K562 (cell line): ENCODE data around the gene RABGAP1L. TPM values are rescaled to one million over a fixed set of nuclear protein-coding genes. Genes with fewer than 3 reads are reported as not detected.

ENCODE experiments used
- ATAC-seq: fragments of 200-7000 bp; cut with Tn5 transposase; 3 replicates; pipeline ENCODE4 v1.9.1; 2020; ENCODE audit warnings: moderate library complexity
- BruUV-seq: library from RNA; stranded (reverse); fragments of 400-500 nt; replicated peaks from 2 replicates; lab custom pipeline; 2021; lab: Mats Ljungman, UMichigan
- CTCF ChIA-PET: fragments of 300-600 bp; formaldehyde crosslinking; extraction: SDS; loops from one replicate; lab custom pipeline; 2021; ENCODE audit warnings: low intra/inter-chr PET ratio; lab: Yijun Ruan, JAX
- POLR2A ChIA-PET: fragments of 300-600, 350-650 bp; sonication (Branson Sonifier 250); formaldehyde crosslinking; extraction: SDS; loops from one replicate; lab custom pipeline; 2021; ENCODE audit warnings: antibody characterized with exemption, inconsistent platforms; lab: Yijun Ruan, JAX
- DNase-seq, 4 experiments: peaks; one replicate each; pipeline versions ENCODE4 v3.0.0 to v3.0.0-alpha.2; 2011 to 2018; ENCODE audit warnings: low spot score in 3 of 4, mixed read lengths in 3 of 4; ENCODE audit errors: extremely low read depth in 1 of 4
- FAIRE-seq: peaks from 2 replicates; lab custom pipeline; 2011; peaks lifted over from hg19 to GRCh38; lab: Jason Lieb, UNC
- H2AFZ ChIP-seq: 2 replicates; pipeline ENCODE4 v1.6.0; 2011; ENCODE audit warnings: low read depth, low read length, control low read depth, inconsistent platforms
- H3K27ac ChIP-seq: fragments of 200-600 bp; 3 replicates; pipeline ENCODE4 v1.8.0; 2011; ENCODE audit warnings: low read depth, mild to moderate bottlenecking, control low read depth, inconsistent platforms, low read length, moderate library complexity, mixed read lengths; ENCODE audit errors: extremely low read depth
- H3K27me3 ChIP-seq, 2 experiments: fragments of 300-600 bp in 1 of 2; 2 replicates in 1 of 2; 3 replicates in 1 of 2; pipeline versions ENCODE4 v1.6.0 to v1.8.0; 2011; ENCODE audit warnings: inconsistent platforms in 2 of 2, low read length in 2 of 2, mild to moderate bottlenecking in 1 of 2, mixed read lengths in 1 of 2, moderate library complexity in 1 of 2; ENCODE audit not compliant: control insufficient read depth in 2 of 2, insufficient read depth in 2 of 2
- H3K36me3 ChIP-seq: fragments of 300-600 bp; 3 replicates; pipeline ENCODE4 v1.8.0; 2011; ENCODE audit warnings: mild to moderate bottlenecking, low read length, inconsistent platforms; ENCODE audit not compliant: control insufficient read depth, insufficient read depth
- H3K4me1 ChIP-seq, 2 experiments: fragments of 200-600 bp in 1 of 2; replicated peaks in 1 of 2; 2 replicates in 1 of 2; 3 replicates in 1 of 2; pipeline versions ENCODE4 v1.5.1 to v1.8.0; 2011; ENCODE audit warnings: inconsistent platforms in 2 of 2, low read length in 2 of 2, mild to moderate bottlenecking in 1 of 2, mixed read lengths in 1 of 2, moderate library complexity in 1 of 2; ENCODE audit not compliant: control insufficient read depth in 2 of 2, insufficient read depth in 2 of 2
- H3K4me2 ChIP-seq: 2 replicates; pipeline ENCODE4 v1.6.1; 2011; ENCODE audit warnings: low read length, control low read depth, inconsistent platforms, mixed read lengths; ENCODE audit not compliant: insufficient read depth
- H3K4me3 ChIP-seq: fragments of 200-600 bp; sonication (generic), shearing (Covaris generic); 2 replicates; pipeline ENCODE4 v1.5.1; 2016; ENCODE audit warnings: control low read depth, inconsistent platforms
- H3K79me2 ChIP-seq: fragments of 200-600 bp; 3 replicates; pipeline ENCODE4 v1.8.0; 2011; ENCODE audit warnings: low read length, inconsistent platforms; ENCODE audit not compliant: control insufficient read depth, insufficient read depth
- H3K9ac ChIP-seq, 2 experiments: 2 replicates each; pipeline versions ENCODE4 v1.6.0 to v1.6.1; 2011; ENCODE audit warnings: low read depth in 2 of 2, low read length in 2 of 2, control low read depth in 1 of 2, inconsistent platforms in 1 of 2, mild to moderate bottlenecking in 1 of 2, mixed read lengths in 1 of 2; ENCODE audit not compliant: insufficient read depth in 1 of 2
- H3K9me1 ChIP-seq: one replicate; pipeline ENCODE4 v1.6.0; 2011; ENCODE audit warnings: inconsistent platforms, mild to moderate bottlenecking, low read length, moderate library complexity; ENCODE audit not compliant: control insufficient read depth, insufficient read depth
- H3K9me3 ChIP-seq: replicated peaks from 2 replicates; pipeline ENCODE4 v1.5.1; 2011; ENCODE audit warnings: low read depth, low read length, inconsistent platforms; ENCODE audit not compliant: control insufficient read depth, insufficient read depth
- H4K20me1 ChIP-seq: replicated peaks from 2 replicates; pipeline ENCODE4 v1.6.1; 2011; ENCODE audit warnings: low read length, inconsistent platforms, mixed read lengths; ENCODE audit not compliant: control insufficient read depth, insufficient read depth
- CUX1 ChIP-seq: fragments of 200-800 bp; sonication (Bioruptor generic); IDR thresholded peaks from 2 replicates; pipeline ENCODE4 v1.6.1; 2016; ENCODE audit warnings: missing genetic modification characterization, missing compliant biosample characterization
- MCM5 ChIP-seq: fragments of 450-650 bp; IDR thresholded peaks from 2 replicates; pipeline ENCODE4 v1.6.1; 2016; ENCODE audit warnings: low read depth
- NFRKB ChIP-seq: fragments of 450-650 bp; IDR thresholded peaks from 2 replicates; pipeline ENCODE4 v1.6.1; 2016; ENCODE audit warnings: low read depth
- PKNOX1 ChIP-seq: fragments of 450-650 bp; IDR thresholded peaks from 2 replicates; pipeline ENCODE4 v1.6.1; 2016
- POLR2AphosphoS2 ChIP-seq: IDR thresholded peaks from 2 replicates; pipeline ENCODE4 v1.6.1; 2012; ENCODE audit warnings: low read length, improper control_type of control experiment
- POU5F1 ChIP-seq: fragments of 150-350 bp; IDR thresholded peaks from 2 replicates; pipeline ENCODE4 v1.6.1; 2014; ENCODE audit warnings: borderline replicate concordance, low read length, low read depth, mild to moderate bottlenecking; ENCODE audit not compliant: partially characterized antibody
- ZBTB43 ChIP-seq: sonication (generic); formaldehyde crosslinking; IDR thresholded peaks from 2 replicates; pipeline ENCODE4 v1.8.0; 2023; ENCODE audit warnings: mild to moderate bottlenecking, missing genetic modification reagents
- ZKSCAN3 ChIP-seq: fragments of 250-450 bp; sonication (Bioruptor Pico); IDR thresholded peaks from 2 replicates; pipeline ENCODE4 v1.4.0; 2020
- ZNF121 ChIP-seq: sonication (generic); formaldehyde crosslinking; conservative IDR thresholded peaks from 2 replicates; pipeline ENCODE4 v1.8.0; 2022; ENCODE audit warnings: missing genetic modification reagents
- WGBS: fragments of 100-300 bp; shearing (Covaris generic); methylation state at CpG from one replicate; pipeline ENCODE4 v1.1.6; 2016; ENCODE audit warnings: low coverage, mixed read lengths; ENCODE audit not compliant: insufficient coverage; ENCODE audit errors: missing lambda C conversion rate; 5-methylcytosine and 5-hydroxymethylcytosine counted together
- in situ Hi-C: fragments of 300-500 bp; cut with MboI; formaldehyde crosslinking; loops from 4 replicates; pipeline ENCODE4 v1.15.0; 2018; ENCODE audit warnings: inconsistent platforms, mixed read lengths
- intact Hi-C: fragments of 100-400 bp; cut with micrococcal nuclease; formaldehyde crosslinking; loops from 2 replicates; pipeline ENCODE4 v1.14.2; 2022
- polyA plus RNA-seq, 8 experiments: library from polyadenylated mRNA; depleted of rRNA in 4 of 8; stranded (reverse) in 5 of 8; unstranded in 3 of 8; fragments of >200 nt; fragmentation: Nextera tagmentation in 2 of 8; fragmentation: Illumina TruSeq in 1 of 8; extraction: Ambion mirVana in 2 of 8; extraction: Trizol in 1 of 8; gene quantifications; 2 replicates each; pipeline versions ENCODE4 v1.2.1 to v1.2.3, GENCODE V29; 2011 to 2014; ENCODE audit warnings: inconsistent platforms in 1 of 8, missing spikeins in 1 of 8
- total RNA-seq, 7 experiments: library from RNA; depleted of rRNA in 6 of 7; stranded (reverse); fragments of >200 nt in 6 of 7; fragmentation: Illumina TruSeq in 2 of 7; extraction: Trizol in 2 of 7; gene quantifications; 2 replicates each; pipeline versions ENCODE4 v1.2.1 to v1.2.3, GENCODE V29; 2011 to 2021; ENCODE audit warnings: low replicate concordance in 1 of 7
- TF ChIP-seq, protein P1 (sequence below), 2 experiments: fragments of 250-450 bp in 1 of 2; fragments of 450-650 bp in 1 of 2; sonication (Bioruptor Pico) in 1 of 2; IDR thresholded peaks; 2 replicates each; pipeline versions ENCODE4 v1.6.1 to v1.8.0; 2016 to 2021; ENCODE audit warnings: mild to moderate bottlenecking in 2 of 2, moderate library complexity in 2 of 2, missing compliant biosample characterization in 1 of 2, missing genetic modification characterization in 1 of 2

The RABGAP1L gene
- total and polyA plus RNA-seq, 9 of the 15 experiments (the other 6 are each of a cell fraction or from before 2014, with no cell fraction given): 16.5 to 44.9 (median 26.7) TPM

DNA sequence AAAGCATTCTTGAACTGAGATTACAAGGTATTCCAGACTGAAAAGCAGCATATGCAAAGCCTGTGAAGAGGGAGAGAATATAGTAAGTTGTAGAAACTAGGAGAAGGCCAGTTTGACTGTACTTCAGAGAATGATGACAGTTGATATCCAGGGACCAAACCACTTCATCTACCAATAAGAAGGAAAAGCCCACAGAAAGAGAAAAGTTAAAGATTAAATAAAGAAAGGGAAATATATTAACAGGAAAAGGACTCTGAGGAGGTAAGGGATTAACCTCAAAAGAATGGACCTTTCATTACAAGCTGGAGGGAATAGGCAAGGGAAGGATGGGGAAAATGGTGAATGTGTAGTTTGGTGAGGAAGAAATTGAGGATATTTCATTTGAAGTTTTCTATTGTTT lies 660.3 kb downstream of the RABGAP1L start (continued):
- TF ChIP-seq ZBTB43 (CRISPR knock-in tag): no peak
- TF ChIP-seq PKNOX1: no peak
- TF ChIP-seq MCM5: no peak
- TF ChIP-seq, protein P1, sequence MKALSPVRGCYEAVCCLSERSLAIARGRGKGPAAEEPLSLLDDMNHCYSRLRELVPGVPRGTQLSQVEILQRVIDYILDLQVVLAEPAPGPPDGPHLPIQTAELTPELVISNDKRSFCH (CRISPR knock-in tag; IDR thresholded peaks at IDR 0.05): no peak
- TF ChIP-seq, protein P1 (tag; IDR thresholded peaks at IDR 0.05): no peak
- no peak for TF ChIP-seq ZKSCAN3 (CRISPR knock-in tag)
- TF ChIP-seq ZNF121: no peak

DNA sequence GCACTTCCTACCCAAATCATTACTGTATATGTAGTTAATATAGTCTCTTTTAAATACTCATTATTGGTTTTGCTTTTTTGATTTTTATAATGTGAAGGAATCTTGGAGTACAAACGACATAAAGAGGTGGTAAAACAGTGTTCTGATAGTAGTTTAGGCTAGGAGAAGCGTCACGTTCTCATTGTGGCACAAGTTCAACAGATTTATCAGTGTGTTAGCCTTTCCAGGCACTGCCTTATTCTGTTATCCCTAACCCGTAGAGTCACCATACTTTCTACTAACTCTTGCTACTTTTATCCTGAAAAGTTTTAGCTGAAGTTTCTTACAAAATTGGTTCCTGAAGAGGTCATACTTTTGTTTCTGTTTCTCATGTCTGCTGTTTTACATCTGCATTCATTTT lies 665.8 kb downstream of the RABGAP1L start:
- FAIRE-seq: no peak
- Histone ChIP-seq H3K27me3 (no peaks in the 10 kb centered on the region), H3K4me3 (no peak overlapping the region), H3K4me2 (no peak overlapping the region), H3K9me1 (no peaks in the 10 kb centered on the region), H2AFZ (no peak overlapping the region), H3K9me3 (no peaks in the 10 kb centered on the region), H3K27ac (no peak overlapping the region), H3K4me1 (no peaks in the 10 kb centered on the region), H4K20me1 (no peaks in the 10 kb centered on the region), H3K79me2 (no peaks in the 10 kb centered on the region), H3K9ac (no peak overlapping the region), H3K36me3 (no peaks in the 10 kb centered on the region)
- 7% methylated on average over 4 of the region's 4 CpGs for WGBS
- in situ Hi-C loops: no loop called here
- no TSS peak for BruUV-seq
- no peak for DNase-seq
- no peak for ATAC-seq
- ChIA-PET CTCF (no interaction called here), POLR2A (interaction anchor here (1.3 to 1.7 kb wide), 2 partner anchors 13 to 14 kb away, joined by 3 to 5 read pairs; no protein-coding TSS in a partner anchor)
- intact Hi-C loops: no loop called here
- no peak for TF ChIP-seq NFRKB
- TF ChIP-seq CUX1 (CRISPR knock-in tag): no peak
- TF ChIP-seq POU5F1: no peak
- no peak for TF ChIP-seq POLR2AphosphoS2
